ENCODE data around the gene ATP13A4.

The ATP13A4 gene

DNA sequence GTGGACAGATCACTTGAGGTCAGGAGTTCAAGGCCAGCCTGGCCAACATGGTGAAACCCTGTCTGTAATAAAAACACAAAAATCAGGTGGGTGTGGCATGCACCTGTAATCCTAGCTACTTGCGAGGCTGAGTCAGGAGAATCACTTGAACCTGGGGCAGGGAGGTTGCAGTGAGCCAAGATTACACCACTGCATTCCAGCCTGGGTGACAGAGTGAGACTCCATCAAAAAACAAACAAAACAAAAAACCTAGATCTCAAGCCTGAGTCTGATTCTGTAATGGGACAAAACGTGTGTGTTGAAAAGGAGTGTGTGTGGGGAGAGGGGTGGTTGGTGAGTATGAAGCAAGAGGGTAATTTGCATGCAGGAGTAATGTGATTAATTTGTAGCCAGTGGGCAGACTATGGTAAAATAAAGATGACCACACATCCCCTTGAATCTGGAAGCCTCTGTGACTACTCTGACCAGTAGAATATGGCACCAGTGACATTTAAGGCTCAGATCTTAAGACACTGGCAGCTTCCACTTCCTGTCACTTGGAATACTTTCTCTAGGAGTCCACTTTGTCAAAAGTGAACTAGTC, 19.9 kb upstream of the ATP13A4 start:
- DNase-seq (ENCODE audit: low read depth) = no peak
- no peak overlapping the region for H3K4me3 ChIP-seq (ENCODE audit: low read depth, low read length)
- TF ChIP-seq, protein P1, sequence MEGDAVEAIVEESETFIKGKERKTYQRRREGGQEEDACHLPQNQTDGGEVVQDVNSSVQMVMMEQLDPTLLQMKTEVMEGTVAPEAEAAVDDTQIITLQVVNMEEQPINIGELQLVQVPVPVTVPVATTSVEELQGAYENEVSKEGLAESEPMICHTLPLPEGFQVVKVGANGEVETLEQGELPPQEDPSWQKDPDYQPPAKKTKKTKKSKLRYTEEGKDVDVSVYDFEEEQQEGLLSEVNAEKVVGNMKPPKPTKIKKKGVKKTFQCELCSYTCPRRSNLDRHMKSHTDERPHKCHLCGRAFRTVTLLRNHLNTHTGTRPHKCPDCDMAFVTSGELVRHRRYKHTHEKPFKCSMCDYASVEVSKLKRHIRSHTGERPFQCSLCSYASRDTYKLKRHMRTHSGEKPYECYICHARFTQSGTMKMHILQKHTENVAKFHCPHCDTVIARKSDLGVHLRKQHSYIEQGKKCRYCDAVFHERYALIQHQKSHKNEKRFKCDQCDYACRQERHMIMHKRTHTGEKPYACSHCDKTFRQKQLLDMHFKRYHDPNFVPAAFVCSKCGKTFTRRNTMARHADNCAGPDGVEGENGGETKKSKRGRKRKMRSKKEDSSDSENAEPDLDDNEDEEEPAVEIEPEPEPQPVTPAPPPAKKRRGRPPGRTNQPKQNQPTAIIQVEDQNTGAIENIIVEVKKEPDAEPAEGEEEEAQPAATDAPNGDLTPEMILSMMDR (IDR thresholded peaks at IDR 0.05; ENCODE audit: control insufficient read depth, extremely low read depth, insufficient read depth) = no peak

DNA sequence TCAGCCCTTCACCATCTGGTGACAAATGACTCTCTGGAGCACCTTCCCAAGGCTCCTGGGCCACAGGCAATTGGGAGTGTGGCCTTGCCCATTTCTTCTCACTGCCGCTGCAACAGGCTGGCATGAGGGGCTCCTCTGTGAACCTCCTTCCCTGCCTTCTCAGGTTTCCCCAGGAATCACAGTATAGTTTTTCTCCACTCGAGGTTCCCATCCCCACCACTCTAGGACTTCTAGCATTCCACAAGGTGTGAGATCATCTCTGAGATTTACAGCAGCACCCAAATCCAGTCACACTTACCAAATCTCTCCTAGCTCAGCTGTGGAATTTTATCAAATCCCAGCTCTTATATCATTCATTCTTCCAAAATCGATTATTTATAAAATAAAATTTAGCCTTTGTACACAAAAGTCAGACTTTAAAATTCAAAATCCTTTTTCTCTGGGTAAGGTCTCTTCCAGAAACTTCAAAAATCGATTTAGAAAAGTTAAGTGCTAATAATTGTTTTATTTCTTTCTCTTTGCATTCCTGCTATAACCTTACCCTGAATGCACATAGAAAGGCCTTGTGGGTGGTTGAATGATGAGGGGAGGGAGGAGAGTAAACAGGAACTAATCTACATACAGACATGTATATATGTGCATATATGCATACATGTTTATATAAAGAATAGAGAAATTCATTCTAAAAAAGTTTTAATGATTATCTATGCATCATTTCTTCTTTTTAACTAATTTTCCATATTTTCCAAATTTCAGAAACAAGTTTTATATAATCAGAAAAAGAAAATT, 18.9 kb upstream of the ATP13A4 start:
- no peak overlapping the region for H3K4me3 ChIP-seq (ENCODE audit: low read depth, low read length)
- DNase-seq (ENCODE audit: low read depth) = no peak
- TF ChIP-seq, protein P1 (IDR thresholded peaks at IDR 0.05; ENCODE audit: control insufficient read depth, extremely low read depth, insufficient read depth) = no peak

DNA sequence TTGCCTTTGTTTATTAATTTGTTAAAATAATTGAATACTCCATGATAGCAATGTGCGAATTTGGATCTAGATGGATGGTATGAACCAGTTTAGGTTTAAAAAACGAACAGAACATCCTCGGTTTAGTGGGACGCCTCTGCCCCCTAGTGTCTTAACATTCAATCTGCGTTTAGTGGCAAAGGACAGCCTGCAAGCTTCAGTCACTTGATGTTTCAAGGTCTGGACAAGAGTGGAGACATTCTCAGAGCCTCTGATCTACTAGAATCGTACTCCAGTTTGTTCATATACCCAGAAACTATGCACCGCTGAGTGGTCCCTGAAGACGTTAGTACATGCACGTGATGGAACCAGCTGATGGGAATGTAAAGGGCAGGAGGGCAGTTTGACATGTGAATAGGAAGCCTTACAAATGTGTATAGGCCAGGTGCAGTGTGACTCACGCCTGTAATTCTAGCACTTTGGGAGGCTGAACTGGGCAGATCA, 17.8 kb upstream of the ATP13A4 start:
- DNase-seq (ENCODE audit: low read depth) = no peak
- TF ChIP-seq, protein P1 (IDR thresholded peaks at IDR 0.05; ENCODE audit: control insufficient read depth, extremely low read depth, insufficient read depth) = peak; percentile 90
- H3K4me3 ChIP-seq (ENCODE audit: low read depth, low read length) = no peak overlapping the region

DNA sequence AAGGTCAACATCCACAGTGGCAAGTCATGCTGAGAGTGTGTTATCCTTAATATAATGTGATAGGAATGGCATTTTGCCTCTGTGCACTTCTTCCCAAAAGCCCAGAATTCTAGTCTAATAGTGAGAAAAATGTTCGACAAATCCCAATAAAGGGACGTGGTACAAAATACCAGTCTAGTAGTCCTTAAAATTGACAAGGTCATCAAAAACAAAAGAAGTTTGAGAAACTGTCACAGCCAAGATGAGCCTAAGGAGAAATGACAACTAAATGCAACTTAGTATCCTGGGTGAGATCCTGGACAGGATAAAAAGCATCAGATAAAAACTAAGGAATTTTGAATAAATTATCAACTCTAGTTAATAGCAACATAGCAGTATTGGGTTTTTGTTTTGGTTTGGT, 14.4 kb upstream of the ATP13A4 start:
- TF ChIP-seq, protein P1 (IDR thresholded peaks at IDR 0.05; ENCODE audit: control insufficient read depth, extremely low read depth, insufficient read depth) = no peak
- DNase-seq (ENCODE audit: low read depth) = no peak
- H3K4me3 ChIP-seq (ENCODE audit: low read depth, low read length) = no peak overlapping the region

DNA sequence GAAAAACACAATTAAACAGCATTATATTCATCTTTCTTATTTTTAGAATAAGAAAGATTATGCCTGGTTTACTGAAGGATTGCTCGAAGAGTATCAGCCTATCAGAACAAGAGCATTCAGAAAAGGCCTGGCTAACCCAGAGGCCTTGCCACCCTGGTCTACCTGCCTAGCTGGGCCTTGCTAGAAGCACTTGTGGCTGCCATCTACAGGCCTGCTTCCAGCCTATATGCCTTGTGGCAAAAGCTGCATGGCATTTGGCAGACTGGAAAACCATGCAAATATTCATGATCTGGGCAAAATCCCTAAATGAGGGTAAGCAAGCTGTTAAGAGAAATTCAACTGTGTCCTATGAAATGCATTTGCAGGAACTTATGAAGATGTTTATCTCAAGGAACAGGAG, 9.3 kb upstream of the ATP13A4 start:
- no peak for DNase-seq (ENCODE audit: low read depth)
- TF ChIP-seq, protein P1 (IDR thresholded peaks at IDR 0.05; ENCODE audit: control insufficient read depth, extremely low read depth, insufficient read depth) = peak; percentile 71
- H3K4me3 ChIP-seq (ENCODE audit: low read depth, low read length) = no peak overlapping the region

DNA sequence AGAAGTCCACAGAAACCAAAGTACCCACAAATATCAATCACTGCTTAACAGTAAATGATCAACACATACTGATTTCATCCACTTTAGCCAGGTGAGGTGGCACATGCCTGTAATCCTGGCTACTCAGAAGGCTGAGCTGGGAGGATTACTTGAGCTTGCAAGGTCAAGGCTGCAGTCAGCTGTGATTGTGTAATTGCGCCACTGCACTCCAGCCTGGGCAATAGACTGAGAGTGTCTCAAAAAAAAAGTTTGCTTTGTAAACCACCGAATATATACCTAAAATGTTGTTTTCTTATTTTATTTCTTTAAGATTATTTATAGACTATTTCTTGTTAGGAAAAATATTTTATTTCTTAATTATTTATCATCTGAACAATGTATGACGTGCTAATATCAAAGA, 8.7 kb upstream of the ATP13A4 start:
- TF ChIP-seq, protein P1 (IDR thresholded peaks at IDR 0.05; ENCODE audit: control insufficient read depth, extremely low read depth, insufficient read depth) = no peak
- H3K4me3 ChIP-seq (ENCODE audit: low read depth, low read length) = no peak overlapping the region
- no peak for DNase-seq (ENCODE audit: low read depth)

Data from LNCaP clone FGC (cell line).